ENCODE results near the gene LDLRAD4.
A peak's percentile ranks its signal among the peaks of the same experiment; 100 is the strongest.

Gene LDLRAD4

DNA sequence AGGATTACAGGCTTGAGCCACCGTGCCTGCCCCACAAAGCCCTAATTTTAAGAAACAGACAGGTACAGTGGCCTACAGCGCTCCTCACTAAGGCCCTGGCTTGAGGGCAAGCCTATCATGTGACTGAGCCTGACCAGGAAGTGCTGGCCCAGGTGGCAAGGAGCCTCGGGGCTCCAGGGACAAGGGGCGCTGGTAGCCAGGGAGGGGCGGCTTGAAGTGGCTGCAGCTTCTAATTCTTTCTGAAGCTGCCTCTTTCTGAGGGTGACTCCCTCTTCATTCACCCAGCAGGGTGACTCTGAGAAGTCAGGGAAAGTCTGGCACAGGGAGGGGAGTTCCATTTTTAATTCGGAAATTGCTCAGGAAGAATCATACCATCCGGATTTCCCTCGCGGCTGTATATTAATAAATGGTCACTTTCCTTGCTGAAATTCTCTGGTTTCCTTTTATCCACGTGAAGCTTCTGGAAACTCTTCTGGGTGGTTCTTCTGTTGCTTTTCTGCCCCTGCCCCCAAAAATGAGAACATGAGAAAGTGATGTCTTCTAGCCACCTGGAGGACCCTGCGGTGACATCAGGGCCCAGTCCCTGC is 392.1 kb downstream of the LDLRAD4 start:
- TF ChIP-seq EZH2 (IDR thresholded peaks at IDR 0.05; ENCODE audit: borderline replicate concordance, low read depth, low read length, severe bottlenecking): no peak
- TF ChIP-seq, protein P1, sequence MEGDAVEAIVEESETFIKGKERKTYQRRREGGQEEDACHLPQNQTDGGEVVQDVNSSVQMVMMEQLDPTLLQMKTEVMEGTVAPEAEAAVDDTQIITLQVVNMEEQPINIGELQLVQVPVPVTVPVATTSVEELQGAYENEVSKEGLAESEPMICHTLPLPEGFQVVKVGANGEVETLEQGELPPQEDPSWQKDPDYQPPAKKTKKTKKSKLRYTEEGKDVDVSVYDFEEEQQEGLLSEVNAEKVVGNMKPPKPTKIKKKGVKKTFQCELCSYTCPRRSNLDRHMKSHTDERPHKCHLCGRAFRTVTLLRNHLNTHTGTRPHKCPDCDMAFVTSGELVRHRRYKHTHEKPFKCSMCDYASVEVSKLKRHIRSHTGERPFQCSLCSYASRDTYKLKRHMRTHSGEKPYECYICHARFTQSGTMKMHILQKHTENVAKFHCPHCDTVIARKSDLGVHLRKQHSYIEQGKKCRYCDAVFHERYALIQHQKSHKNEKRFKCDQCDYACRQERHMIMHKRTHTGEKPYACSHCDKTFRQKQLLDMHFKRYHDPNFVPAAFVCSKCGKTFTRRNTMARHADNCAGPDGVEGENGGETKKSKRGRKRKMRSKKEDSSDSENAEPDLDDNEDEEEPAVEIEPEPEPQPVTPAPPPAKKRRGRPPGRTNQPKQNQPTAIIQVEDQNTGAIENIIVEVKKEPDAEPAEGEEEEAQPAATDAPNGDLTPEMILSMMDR (IDR thresholded peaks at IDR 0.05; ENCODE audit: borderline replicate concordance, extremely low read depth, low read length, poor library complexity, severe bottlenecking): no peak
- Histone ChIP-seq H3K4me2 (ENCODE audit: insufficient read depth, low read length) (peak overlapping the region; percentile 80), H3K27ac (ENCODE audit: low read length) (peak overlapping the region; percentile 98), H3K27me3 (ENCODE audit: insufficient read depth, low read length, poor library complexity) (no peaks in the 10 kb centered on the region), H3K9me3 (ENCODE audit: insufficient read depth, low read length, severe bottlenecking) (no peaks in the 10 kb centered on the region), H2AFZ (ENCODE audit: low read depth, low read length) (no peak overlapping the region), H3K36me3 (ENCODE audit: insufficient read depth, low read length) (peaks cover 16% of the 10 kb centered on the region), H4K20me1 (ENCODE audit: insufficient read depth, low read length) (peaks cover 17% of the 10 kb centered on the region), H3K4me3 (ENCODE audit: low read depth in 1 of 2, low read length in 2 of 2) (peak overlapping the region in 1 of 2 experiments; percentile 67; a peak in 2 of 4 replicates), H3K79me2 (ENCODE audit: insufficient read depth, low read length) (peaks cover 70% of the 10 kb centered on the region), H3K4me1 (ENCODE audit: insufficient read depth, low read length) (peaks cover 91% of the 10 kb centered on the region), H3K9ac (ENCODE audit: low read depth, low read length) (peak overlapping the region; percentile 64)
- ATAC-seq (ENCODE audit: insufficient read depth, low read depth) (no peak), DNase-seq (no peak)

DNA sequence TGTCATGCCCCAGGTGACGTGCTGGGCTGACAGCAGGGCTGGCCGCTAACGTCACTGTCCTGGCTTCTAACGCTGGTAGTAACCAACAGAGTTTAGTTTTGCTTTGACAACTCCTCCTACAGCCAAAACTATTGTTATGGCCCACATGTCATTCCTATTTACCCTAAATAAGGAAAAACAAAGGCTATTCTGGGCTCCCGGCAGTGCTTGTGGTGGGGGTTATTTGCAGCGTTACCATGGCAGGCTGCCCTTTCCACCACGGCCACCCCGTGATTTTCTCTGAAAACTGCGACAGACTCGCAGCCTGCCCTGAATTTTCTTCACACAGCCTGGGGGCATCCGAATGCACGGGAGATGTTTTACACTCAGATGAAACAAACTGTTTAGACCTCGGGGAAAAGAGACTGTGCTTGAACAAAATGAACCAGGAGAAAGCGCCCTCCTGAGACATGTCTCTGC is 392.6 kb downstream of the LDLRAD4 start:
- H4K20me1 ChIP-seq (ENCODE audit: insufficient read depth, low read length): peaks cover 21% of the 10 kb centered on the region
- peak overlapping the region; percentile 98 for H3K27ac ChIP-seq (ENCODE audit: low read length)
- no peak overlapping the region for H2AFZ ChIP-seq (ENCODE audit: low read depth, low read length)
- TF ChIP-seq, protein P1 (IDR thresholded peaks at IDR 0.05; ENCODE audit: borderline replicate concordance, extremely low read depth, low read length, poor library complexity, severe bottlenecking): peak; percentile 15
- no peak for TF ChIP-seq EZH2 (IDR thresholded peaks at IDR 0.05; ENCODE audit: borderline replicate concordance, low read depth, low read length, severe bottlenecking)
- H3K79me2 ChIP-seq (ENCODE audit: insufficient read depth, low read length): peaks cover 70% of the 10 kb centered on the region
- no peaks in the 10 kb centered on the region for H3K27me3 ChIP-seq (ENCODE audit: insufficient read depth, low read length, poor library complexity)
- H3K4me2 ChIP-seq (ENCODE audit: insufficient read depth, low read length): peak overlapping the region; percentile 80
- peak overlapping the region in 1 of 2 experiments; percentile 67; a peak in 2 of 4 replicates for H3K4me3 ChIP-seq (ENCODE audit: low read depth in 1 of 2, low read length in 2 of 2)
- peak overlapping the region; percentile 64 for H3K9ac ChIP-seq (ENCODE audit: low read depth, low read length)
- peaks cover 91% of the 10 kb centered on the region for H3K4me1 ChIP-seq (ENCODE audit: insufficient read depth, low read length)
- no peaks in the 10 kb centered on the region for H3K9me3 ChIP-seq (ENCODE audit: insufficient read depth, low read length, severe bottlenecking)
- DNase-seq (peak; percentile 62), ATAC-seq (ENCODE audit: insufficient read depth, low read depth) (no peak)
- peaks cover 21% of the 10 kb centered on the region for H3K36me3 ChIP-seq (ENCODE audit: insufficient read depth, low read length)

DNA sequence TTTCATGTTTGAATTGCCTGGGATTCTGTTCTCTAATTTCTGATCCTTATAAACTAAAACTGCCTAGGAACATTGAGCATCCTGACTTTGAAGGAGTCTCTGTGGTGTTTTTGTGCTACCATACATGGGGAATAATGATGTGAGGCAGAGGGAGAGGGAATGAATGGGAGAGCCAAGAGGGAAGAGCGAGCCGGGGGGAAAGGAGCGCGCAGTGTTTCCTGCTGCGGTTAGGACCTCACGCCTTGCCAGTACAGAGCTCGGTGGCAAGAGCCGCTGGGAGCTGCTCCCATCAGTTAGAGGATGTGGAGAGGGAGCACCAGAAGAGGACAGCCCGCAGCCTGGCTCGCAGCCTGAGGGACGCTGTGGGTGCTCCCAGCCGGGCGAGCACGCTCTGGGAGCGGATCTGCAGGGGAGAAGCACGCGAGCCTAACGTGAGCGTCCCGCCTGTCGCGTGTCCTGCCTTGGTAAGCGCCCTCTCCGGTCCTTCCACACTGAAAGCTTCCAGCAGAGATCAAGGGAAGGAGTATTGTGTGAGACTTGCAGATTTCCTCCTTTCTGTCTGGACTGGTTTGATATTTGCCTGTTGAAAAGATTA is 393.1 kb downstream of the LDLRAD4 start:
- H3K4me2 ChIP-seq (ENCODE audit: insufficient read depth, low read length): peak overlapping the region; percentile 80
- H3K79me2 ChIP-seq (ENCODE audit: insufficient read depth, low read length): peaks cover 72% of the 10 kb centered on the region
- H3K9me3 ChIP-seq (ENCODE audit: insufficient read depth, low read length, severe bottlenecking): no peaks in the 10 kb centered on the region
- peaks cover 91% of the 10 kb centered on the region for H3K4me1 ChIP-seq (ENCODE audit: insufficient read depth, low read length)
- H3K9ac ChIP-seq (ENCODE audit: low read depth, low read length): peak overlapping the region; percentile 64
- H3K4me3 ChIP-seq (ENCODE audit: low read depth in 1 of 2, low read length in 2 of 2): peak overlapping the region in 1 of 2 experiments; percentile 67; a peak in 2 of 4 replicates
- H3K36me3 ChIP-seq (ENCODE audit: insufficient read depth, low read length): peaks cover 27% of the 10 kb centered on the region
- TF ChIP-seq, protein P1 (IDR thresholded peaks at IDR 0.05; ENCODE audit: borderline replicate concordance, extremely low read depth, low read length, poor library complexity, severe bottlenecking): no peak
- TF ChIP-seq EZH2 (IDR thresholded peaks at IDR 0.05; ENCODE audit: borderline replicate concordance, low read depth, low read length, severe bottlenecking): no peak
- H3K27ac ChIP-seq (ENCODE audit: low read length): peak overlapping the region; percentile 98
- peak; percentile 37 for ATAC-seq (ENCODE audit: insufficient read depth, low read depth)
- H2AFZ ChIP-seq (ENCODE audit: low read depth, low read length): no peak overlapping the region
- H4K20me1 ChIP-seq (ENCODE audit: insufficient read depth, low read length): peaks cover 26% of the 10 kb centered on the region
- H3K27me3 ChIP-seq (ENCODE audit: insufficient read depth, low read length, poor library complexity): no peaks in the 10 kb centered on the region
- peak; percentile 79 for DNase-seq

Measured in DND-41 (cell line).